ENCODE data around the gene TEX38. TPM values are rescaled to one million over a fixed set of nuclear protein-coding genes. Genes with fewer than 3 reads are reported as not detected.
A peak's percentile ranks its signal among the peaks of the same experiment; 100 is the strongest.

Gene TEX38
- total RNA-seq, 4 donors from 2014 or later, result not detected

- TF ChIP-seq CTCF (IDR thresholded peaks at IDR 0.05) (no peak), POLR2A (IDR thresholded peaks at IDR 0.05) (no peak)
- WGBS, 2 donors, result 43 to 44% methylated on average over 2 of the region's 2 CpGs
- intact Hi-C loops (cut with DNase I; ENCODE audit: low total_unique reads), result no loop called here
- no peak overlapping the region for H3K4me3 ChIP-seq (ENCODE audit: low read depth, poor library complexity, severe bottlenecking)
- DNase-seq (ENCODE audit: low spot score in 2 of 2), result peak; percentile 59 to 91
These were observed 15.5 kb downstream of the TEX38 start for GRCh38 chr1:46687093-46687659.

- WGBS, 2 donors, result 69 to 72% methylated on average over 9 of the region's 9 CpGs
- TF ChIP-seq POLR2A (IDR thresholded peaks at IDR 0.05) (no peak), CTCF (IDR thresholded peaks at IDR 0.05) (no peak)
- DNase-seq (ENCODE audit: low spot score in 2 of 2), result no peak
- intact Hi-C loops (cut with DNase I; ENCODE audit: low total_unique reads), result no loop called here
- no peak overlapping the region for H3K4me3 ChIP-seq (ENCODE audit: low read depth, poor library complexity, severe bottlenecking)
These were observed 16.4 kb downstream of the TEX38 start for GRCh38 chr1:46687921-46688509.

- TF ChIP-seq CTCF (IDR thresholded peaks at IDR 0.05) (no peak), POLR2A (IDR thresholded peaks at IDR 0.05) (no peak)
- intact Hi-C loops (cut with DNase I; ENCODE audit: low total_unique reads), result no loop called here
- WGBS, 2 donors, result 77 to 82% methylated on average over 2 of the region's 2 CpGs
- no peak for DNase-seq (ENCODE audit: low spot score in 2 of 2)
- no peak overlapping the region for H3K4me3 ChIP-seq (ENCODE audit: low read depth, poor library complexity, severe bottlenecking)
These were observed 17.7 kb downstream of the TEX38 start for GRCh38 chr1:46689356-46689755.

GRCh38 chr1:46689897-46690296 lies 18.2 kb downstream of the TEX38 start:
- DNase-seq (ENCODE audit: low spot score in 2 of 2), result no peak
- TF ChIP-seq POLR2A (IDR thresholded peaks at IDR 0.05), result no peak
- TF ChIP-seq CTCF (IDR thresholded peaks at IDR 0.05), result no peak
- no peak overlapping the region for H3K4me3 ChIP-seq (ENCODE audit: low read depth, poor library complexity, severe bottlenecking)
- 85 to 89% methylated on average over 1 of the region's 1 CpG for WGBS, 2 donors
- intact Hi-C loops (cut with DNase I; ENCODE audit: low total_unique reads), result no loop called here

- TF ChIP-seq CTCF (IDR thresholded peaks at IDR 0.05) (no peak), POLR2A (IDR thresholded peaks at IDR 0.05) (no peak)
These were observed 19.3 kb downstream of the TEX38 start for GRCh38 chr1:46690931-46691421.

More at GRCh38 chr1:46690931-46691421, 19.3 kb downstream of the TEX38 start:
- WGBS, 2 donors, result 79 to 85% methylated on average over 2 of the region's 2 CpGs
- intact Hi-C loops (cut with DNase I; ENCODE audit: low total_unique reads), result no loop called here
- H3K4me3 ChIP-seq (ENCODE audit: low read depth, poor library complexity, severe bottlenecking), result no peak overlapping the region
- DNase-seq (ENCODE audit: low spot score in 2 of 2), result no peak

All from lower leg skin (tissue), 4 donors.